H1 (cell line): ENCODE results near the gene WDR45. TPM values are rescaled to one million over a fixed set of nuclear protein-coding genes. Genes with fewer than 3 reads are reported as not detected.

Experiments
- CHD2 ChIP-seq: IDR thresholded peaks from 2 replicates; pipeline ENCODE4 v1.6.1; 2012; ENCODE audit warnings: low read length, improper control_type of control experiment
- CHD7 ChIP-seq: fragments of 300-600 bp; sonication (generic); IDR thresholded peaks from 2 replicates; pipeline ENCODE4 v1.7.1; 2012; ENCODE audit warnings: low read length, moderate library complexity, mild to moderate bottlenecking, inconsistent platforms; ENCODE audit not compliant: insufficient replicate concordance
- E2F6 ChIP-seq: IDR thresholded peaks from 2 replicates; pipeline ENCODE4 v1.6.1; 2012; ENCODE audit warnings: inconsistent platforms
- GABPA ChIP-seq: IDR thresholded peaks from 2 replicates; pipeline ENCODE4 v1.6.1; 2011; ENCODE audit warnings: mild to moderate bottlenecking, low read length, moderate library complexity, borderline replicate concordance; ENCODE audit not compliant: insufficient read depth
- KDM4A ChIP-seq: IDR thresholded peaks from one replicate; pipeline ENCODE4 v1.7.1; 2012; ENCODE audit warnings: low read depth, mild to moderate bottlenecking, moderate library complexity, low read length, inconsistent platforms; ENCODE audit not compliant: severe bottlenecking
- PHF8 ChIP-seq: fragments of 200-600 bp; sonication (generic); conservative IDR thresholded peaks from 2 replicates; pipeline ENCODE4 v1.7.1; 2012; ENCODE audit warnings: low read depth, mild to moderate bottlenecking, inconsistent platforms, low read length, moderate library complexity
- SIRT6 ChIP-seq: IDR thresholded peaks from one replicate; pipeline ENCODE4 v1.7.1; 2012; ENCODE audit warnings: low read length, inconsistent platforms
- USF2 ChIP-seq: IDR thresholded peaks from 2 replicates; pipeline ENCODE4 v1.6.1; 2011; ENCODE audit warnings: low read length, improper control_type of control experiment
- polyA plus RNA-seq, 7 experiments: library from polyadenylated mRNA; depleted of rRNA in 3 of 7; stranded (reverse) in 5 of 7; unstranded in 2 of 7; fragments of >200 nt in 5 of 7; fragments of 200-250 nt in 2 of 7; gene quantifications; 1 replicate in 5 of 7; 2 replicates in 1 of 7; 4 replicates in 1 of 7; pipeline versions ENCODE4 v1.2.1 to v1.2.3, GENCODE V29; 2011 to 2013; ENCODE audit warnings: missing spikeins in 2 of 7, mixed read lengths in 2 of 7
- total RNA-seq: library from RNA; stranded (reverse); fragmentation: NEBNext Ultra II Directional; extraction: Animal tissue kit (Norgen Biotek cat#: 25700); gene quantifications from 2 replicates; pipeline ENCODE4 v1.2.1, GENCODE V29; 2021

Gene WDR45
- total and polyA plus RNA-seq, 2 of the 8 experiments (the other 6 are each of a cell fraction or from before 2014, with no cell fraction given), result 27.9 to 49.7 TPM

GRCh38 chrX:49066690-49067089 lies 13.0 kb downstream of the WDR45 start (continued):
- TF ChIP-seq CHD7 (no peak), SIRT6 (no peak), CHD2 (no peak), PHF8 (no peak), E2F6 (no peak), GABPA (no peak), KDM4A (no peak), USF2 (no peak)
